ENCODE data around the gene FILIP1L. TPM values are rescaled to one million over a fixed set of nuclear protein-coding genes. Genes with fewer than 3 reads are reported as not detected.
"Not testable (repeated sequence)": the region's sequence is repeated elsewhere in the genome, so short reads cannot be mapped to it uniquely, and the experiment has no call there.

The FILIP1L gene
- total RNA-seq, 1 donor from 2014 or later = 36.3 TPM

DNA sequence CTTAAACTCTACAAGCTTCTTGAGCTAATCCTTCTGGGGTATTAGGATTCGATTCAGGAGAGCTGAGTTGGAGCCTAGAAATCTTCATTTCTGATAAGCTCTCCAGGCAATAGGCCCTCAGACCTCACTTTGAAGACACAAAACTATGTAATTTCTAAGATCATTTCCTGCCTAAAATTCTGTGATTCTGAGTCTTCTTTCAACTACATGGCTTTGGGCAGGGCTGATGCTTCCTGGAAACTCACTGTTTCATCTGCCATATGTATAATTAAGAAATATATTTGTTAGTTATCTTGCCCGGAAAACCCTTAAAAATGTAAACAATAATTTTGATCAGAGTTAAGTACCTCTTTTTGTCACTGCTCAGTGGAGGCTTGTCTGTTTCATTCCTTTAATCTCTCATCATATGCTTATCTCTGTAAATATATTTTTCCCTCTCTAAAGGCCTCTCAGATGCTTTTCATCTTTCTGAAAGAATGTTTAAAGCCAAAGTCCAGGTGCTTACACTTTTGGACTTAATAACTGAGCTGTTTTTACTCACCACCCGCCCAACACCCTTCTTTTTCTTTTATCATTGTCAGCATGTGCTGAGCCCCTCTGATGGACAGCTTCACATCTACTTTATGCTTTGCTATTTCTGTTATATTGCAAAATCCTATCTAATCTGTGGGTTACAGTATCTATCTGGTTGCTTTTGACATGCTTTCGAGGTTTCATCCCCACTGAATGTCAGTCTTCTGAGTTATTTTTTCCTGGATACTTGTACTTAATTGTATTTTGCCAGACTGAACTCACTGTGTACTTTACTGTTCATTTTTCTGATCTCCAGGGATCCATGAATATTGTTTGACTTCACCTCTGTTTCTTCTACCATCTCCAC lies 38.2 kb downstream of the FILIP1L start:
- DNase-seq (ENCODE audit: low read depth in 2 of 2) = no peak

DNA sequence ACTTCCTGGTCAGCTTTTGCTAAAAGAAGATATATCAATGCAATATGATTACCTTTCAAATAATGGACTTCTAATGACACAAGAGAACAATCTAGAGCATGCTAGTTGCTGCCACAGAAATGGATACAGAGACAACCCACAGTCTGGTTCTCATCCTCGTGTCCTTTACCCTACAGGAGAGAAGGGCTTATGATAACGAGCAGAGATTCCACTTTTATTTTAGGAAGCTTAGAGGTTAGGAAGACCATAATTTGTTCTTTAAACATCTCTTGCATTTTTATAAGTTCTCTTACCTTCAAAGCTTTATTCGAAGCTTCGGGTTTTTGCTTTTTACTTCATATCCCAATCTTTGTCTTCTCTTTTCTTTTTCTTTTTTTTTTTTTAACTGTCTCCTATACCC lies 39.1 kb downstream of the FILIP1L start:
- no peak for DNase-seq (ENCODE audit: low read depth in 2 of 2)

DNA sequence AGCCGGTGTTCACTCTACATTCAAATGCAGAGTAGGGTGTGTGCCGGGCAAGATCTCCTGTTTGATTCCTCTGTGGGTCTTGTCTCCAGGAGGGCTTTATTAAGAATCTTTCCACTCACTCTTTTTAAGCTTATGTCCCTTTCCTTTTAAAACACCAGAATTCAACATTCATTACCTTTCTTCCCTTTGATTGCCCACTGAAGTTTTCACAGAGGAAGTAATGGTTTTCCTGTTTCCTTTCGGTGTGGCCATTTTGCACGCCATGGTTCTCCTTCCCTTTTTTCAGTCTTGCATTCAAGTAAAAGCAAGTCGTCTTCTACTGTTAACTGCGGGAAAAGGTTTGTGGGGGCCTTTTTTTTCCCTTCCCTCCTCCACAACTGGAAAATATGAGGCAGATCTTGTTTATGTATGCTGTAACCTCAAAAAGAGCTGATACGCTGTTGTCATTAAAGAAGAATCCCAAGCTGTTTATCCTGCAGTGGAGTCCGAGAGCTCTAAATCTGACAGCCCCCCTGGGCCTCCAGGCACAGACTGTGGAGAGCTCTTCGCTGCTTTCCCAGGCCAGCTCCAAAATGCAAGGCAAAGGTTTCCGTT lies 40.5 kb downstream of the FILIP1L start:
- peak; percentile 20 to 41 for DNase-seq (ENCODE audit: low read depth in 2 of 2)

DNA sequence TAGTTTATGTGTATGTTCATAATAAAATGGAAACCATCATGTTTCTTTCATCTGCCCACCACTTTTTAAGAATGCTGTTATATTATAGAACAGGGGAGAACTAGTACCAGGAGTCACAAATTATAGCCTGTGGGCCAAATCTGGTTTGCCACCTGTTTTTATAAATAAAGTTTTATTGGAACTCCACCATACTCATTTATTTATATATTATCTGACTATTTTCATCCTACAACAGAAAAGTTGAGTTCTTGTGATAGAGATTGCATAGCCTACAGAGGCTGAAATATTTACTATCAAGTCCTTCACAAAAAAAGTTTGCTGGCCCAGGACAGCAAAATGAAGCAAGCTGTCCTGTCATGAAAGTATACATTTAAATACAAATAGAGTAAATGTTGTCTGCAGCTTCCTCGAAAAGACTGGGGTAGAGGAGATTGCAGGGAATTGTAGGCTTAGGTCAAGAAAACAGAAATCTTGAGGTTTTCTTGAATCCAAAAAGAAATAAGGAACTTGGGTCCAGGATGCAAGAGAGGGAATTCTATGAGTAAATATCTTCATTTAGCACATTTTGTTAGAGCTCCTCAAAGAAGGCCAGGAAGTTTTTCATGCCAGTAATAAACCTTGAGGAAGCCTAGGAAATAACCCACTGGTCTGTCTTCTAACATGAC lies 41.1 kb downstream of the FILIP1L start:
- DNase-seq (ENCODE audit: low read depth in 2 of 2) = no peak

- DNase-seq (ENCODE audit: low read depth in 2 of 2) = no peak
Measured at GRCh38 chr3:100072326-100073048, 41.8 kb downstream of the FILIP1L start.

- peak in 1 of 2 donors; percentile 40 for DNase-seq (ENCODE audit: low read depth in 2 of 2)
Measured at GRCh38 chr3:100069472-100069871, 44.8 kb downstream of the FILIP1L start.

DNA sequence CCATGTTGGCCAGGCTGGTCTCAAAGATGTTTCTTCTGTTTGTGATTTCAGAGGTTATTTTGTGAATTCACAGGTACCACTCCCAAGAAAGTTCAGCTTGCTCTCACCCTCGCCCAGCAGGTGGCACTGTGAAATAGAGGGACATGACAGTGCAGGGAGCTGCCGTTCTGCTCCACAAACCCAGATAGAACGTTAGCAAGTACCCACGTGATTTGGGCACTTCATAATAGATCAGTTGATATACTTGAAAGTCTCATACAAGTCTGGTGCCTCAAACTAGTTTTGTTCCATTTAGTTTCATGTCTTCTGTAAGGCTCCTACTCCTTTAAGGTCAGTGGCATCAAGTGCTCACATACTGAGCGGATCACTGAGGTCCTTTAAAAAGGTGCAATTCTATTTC lies 45.5 kb downstream of the FILIP1L start:
- peak; percentile 84 to 91 for DNase-seq (ENCODE audit: low read depth in 2 of 2)

- no peak for DNase-seq (ENCODE audit: low read depth in 2 of 2)
Measured at GRCh38 chr3:100067589-100067988, 46.7 kb downstream of the FILIP1L start.

GRCh38 chr3:100063929-100064461 lies 50.3 kb downstream of the FILIP1L start:
- peak in 1 of 2 donors; percentile 76 for DNase-seq (ENCODE audit: low read depth in 2 of 2)

- DNase-seq (ENCODE audit: low read depth in 2 of 2) = no peak
Measured at GRCh38 chr3:100062665-100063064, 51.6 kb downstream of the FILIP1L start.

DNA sequence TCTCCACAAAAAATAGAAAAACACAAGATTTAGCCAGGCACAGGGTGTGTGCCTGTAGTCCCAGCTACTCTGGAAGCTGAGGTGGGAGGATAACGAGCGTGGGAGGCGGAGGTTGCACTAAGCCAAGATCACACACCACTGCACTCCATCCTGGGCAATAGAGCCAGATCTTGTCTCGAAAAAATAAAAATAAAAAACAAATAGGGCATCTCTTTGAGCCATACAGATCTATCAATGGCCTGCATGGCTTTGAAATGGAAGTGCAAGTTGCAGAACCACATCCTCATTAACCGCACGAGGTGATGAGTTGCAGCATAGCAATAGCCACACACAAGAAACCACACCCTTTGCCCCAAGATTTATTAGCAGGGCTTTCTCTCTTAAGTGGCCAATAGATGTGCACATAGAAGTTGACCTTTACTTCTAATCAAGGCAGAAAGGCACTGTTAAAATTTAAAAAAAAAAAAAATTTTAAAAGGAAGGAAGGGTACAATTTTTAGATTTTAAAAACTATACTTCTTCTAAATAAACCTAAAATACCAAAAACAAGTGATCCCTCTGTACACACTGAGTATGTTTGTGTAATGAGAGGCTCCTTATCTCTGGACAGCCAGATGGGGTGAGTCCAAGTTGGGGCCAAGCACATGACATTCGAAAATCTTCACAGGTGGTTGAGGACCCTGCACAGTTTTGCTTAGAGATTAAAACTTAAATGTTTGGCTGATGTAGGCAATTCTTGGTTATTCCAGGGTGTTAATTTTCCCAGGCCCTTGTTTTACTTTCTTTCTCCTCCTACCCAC lies 53.4 kb downstream of the FILIP1L start:
- DNase-seq (ENCODE audit: low read depth in 2 of 2) = no peak

- no peak for DNase-seq (ENCODE audit: low read depth in 2 of 2)
Measured at GRCh38 chr3:100059472-100059871, 54.8 kb downstream of the FILIP1L start.

DNA sequence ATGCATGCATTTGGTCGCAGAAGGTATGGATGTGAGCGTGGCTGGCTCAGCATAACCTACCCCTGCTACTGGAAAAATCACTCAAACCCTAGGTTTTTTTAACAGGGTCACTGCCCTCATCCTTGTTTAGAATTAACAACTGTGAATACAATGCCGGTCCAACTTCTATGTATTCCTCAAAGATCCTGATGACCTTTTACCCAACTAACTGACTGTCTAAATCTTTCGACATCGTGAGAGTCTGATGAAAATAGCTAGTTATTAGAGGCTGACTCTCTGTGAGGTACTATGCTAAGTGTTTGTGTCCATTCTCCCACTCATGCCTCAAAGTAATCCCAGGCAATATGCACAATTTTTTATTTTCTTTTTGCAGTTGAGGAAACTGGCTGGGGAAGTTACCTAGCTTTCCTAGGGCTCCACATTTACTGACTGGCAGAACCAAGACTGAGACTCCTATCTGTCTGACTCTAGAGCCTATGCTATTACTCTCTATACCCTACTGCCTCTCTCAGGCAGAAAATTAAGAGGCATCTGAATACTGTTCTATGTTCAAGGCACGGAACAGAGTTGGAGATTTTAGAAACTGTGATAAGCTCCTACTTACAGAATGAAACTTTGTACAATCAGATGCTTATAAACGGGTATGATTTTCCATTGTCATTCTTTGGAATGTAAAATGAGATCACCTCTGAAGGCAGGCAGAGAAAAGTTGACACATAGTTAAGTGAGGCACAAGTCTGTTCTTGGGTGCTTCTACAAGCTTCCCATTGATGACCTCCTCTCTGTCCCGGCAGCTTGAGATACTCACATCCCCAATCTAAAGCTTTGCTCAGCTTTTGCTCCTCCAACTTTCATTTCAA lies 56.4 kb downstream of the FILIP1L start:
- peak in 1 of 2 donors; percentile 12 for DNase-seq (ENCODE audit: low read depth in 2 of 2)

- no peak for DNase-seq (ENCODE audit: low read depth in 2 of 2)
Measured at GRCh38 chr3:100053951-100054620, 60.2 kb downstream of the FILIP1L start.

DNA sequence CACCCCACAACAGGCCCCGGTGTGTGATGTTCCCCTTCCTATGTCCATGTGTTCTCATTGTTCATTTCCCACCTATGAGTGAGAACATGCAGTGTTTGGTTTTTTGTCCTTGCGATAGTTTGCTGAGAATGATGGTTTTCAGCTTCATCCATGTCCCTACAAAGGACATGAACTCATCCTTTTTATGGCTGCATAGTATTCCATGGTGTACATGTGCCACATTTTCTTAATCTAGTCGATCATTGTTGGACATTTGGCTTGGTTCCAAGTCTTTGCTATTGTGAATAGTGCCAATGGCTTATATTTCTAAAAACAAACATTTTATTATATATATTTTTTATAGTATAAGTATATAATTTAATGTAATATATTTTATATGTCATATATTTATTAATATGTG lies 62.8 kb downstream of the FILIP1L start:
- DNase-seq (ENCODE audit: low read depth in 2 of 2) = not testable (repeated sequence)

- no peak for DNase-seq (ENCODE audit: low read depth in 2 of 2)
Measured at GRCh38 chr3:100048248-100048647, 66.1 kb downstream of the FILIP1L start.

DNA sequence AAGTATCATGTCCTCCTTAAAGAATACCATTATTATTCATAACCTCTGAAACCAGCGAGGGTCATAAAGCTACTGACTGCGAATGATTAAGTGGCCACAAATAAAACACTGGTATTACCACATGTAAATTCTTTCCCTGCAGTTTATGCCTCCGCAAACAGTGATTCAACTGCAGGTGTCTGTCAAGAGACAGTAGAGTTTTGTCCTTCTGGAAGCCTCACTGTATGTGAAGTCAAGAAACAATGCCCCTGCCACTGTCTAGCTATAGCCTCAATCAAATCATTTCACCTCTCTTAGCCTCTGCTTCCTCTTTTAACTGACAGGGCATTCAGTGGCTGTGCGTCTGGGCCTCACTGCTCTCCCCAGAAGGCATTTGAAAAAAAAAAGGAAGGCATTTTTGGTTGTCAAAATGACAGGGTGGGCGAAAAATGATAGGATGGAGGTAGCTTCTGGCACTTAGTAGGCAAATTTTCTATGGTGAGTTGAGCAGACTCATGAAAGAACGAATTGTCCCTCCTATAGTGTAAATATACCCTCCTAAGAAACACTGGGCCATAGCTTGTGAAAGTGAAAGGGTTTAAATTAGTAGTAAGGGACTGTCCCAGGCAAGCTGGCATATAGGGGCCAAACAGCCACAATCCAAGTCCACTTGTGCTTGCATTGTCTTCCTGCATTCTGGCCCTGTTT lies 66.7 kb downstream of the FILIP1L start:
- peak; percentile 33 to 82 for DNase-seq (ENCODE audit: low read depth in 2 of 2)

- DNase-seq (ENCODE audit: low read depth in 2 of 2) = no peak
Measured at GRCh38 chr3:100046986-100047385, 67.3 kb downstream of the FILIP1L start.
